Hepatocyte (in vitro differentiated cells): ENCODE results near the gene C11orf65. TPM values are rescaled to one million over a fixed set of nuclear protein-coding genes. Genes with fewer than 3 reads are reported as not detected.
A peak's percentile ranks its signal among the peaks of the same experiment; 100 is the strongest.

ENCODE experiments used
- DNase-seq: peaks from one replicate; pipeline ENCODE4 v3.0.0-alpha.2; 2016; ENCODE audit warnings: low spot score
- H2AFZ ChIP-seq: fragments of 200-600 bp; sonication (generic); 2 replicates; pipeline ENCODE4 v1.6.0; 2016; ENCODE audit warnings: antibody characterized with exemption, mild to moderate bottlenecking
- H3K27ac ChIP-seq: fragments of 200-600 bp; sonication (generic); 2 replicates; pipeline ENCODE4 v1.5.1; 2016; ENCODE audit warnings: mild to moderate bottlenecking
- H3K27me3 ChIP-seq: fragments of 200-600 bp; sonication (generic); 2 replicates; pipeline ENCODE4 v1.6.1; 2016
- H3K36me3 ChIP-seq: fragments of 200-600 bp; sonication (generic); replicated peaks from 2 replicates; pipeline ENCODE4 v1.5.1; 2016; ENCODE audit warnings: low read depth; ENCODE audit not compliant: insufficient read depth
- H3K4me1 ChIP-seq: fragments of 200-600 bp; sonication (generic); 2 replicates; pipeline ENCODE4 v1.5.1; 2016; ENCODE audit warnings: mild to moderate bottlenecking, moderate library complexity; ENCODE audit not compliant: insufficient read depth
- H3K4me2 ChIP-seq: fragments of 200-600 bp; sonication (generic); 2 replicates; pipeline ENCODE4 v1.6.0; 2016
- H3K4me3 ChIP-seq: fragments of 200-600 bp; sonication (generic); 2 replicates; pipeline ENCODE4 v1.5.1; 2016; ENCODE audit warnings: mild to moderate bottlenecking
- H3K79me2 ChIP-seq: fragments of 200-600 bp; sonication (generic); 2 replicates; pipeline ENCODE4 v1.6.0; 2017; ENCODE audit warnings: mild to moderate bottlenecking
- H3K9me2 ChIP-seq: fragments of 200-600 bp; sonication (generic); replicated peaks from 2 replicates; pipeline ENCODE4 v1.6.0; 2017; ENCODE audit warnings: mild to moderate bottlenecking; ENCODE audit not compliant: insufficient read depth
- H3K9me3 ChIP-seq: fragments of 200-600 bp; sonication (generic); 2 replicates; pipeline ENCODE4 v1.5.1; 2016; ENCODE audit warnings: low read depth, mild to moderate bottlenecking
- H4K20me1 ChIP-seq: fragments of 200-600 bp; sonication (generic); 2 replicates; pipeline ENCODE4 v1.6.0; 2016; ENCODE audit warnings: mild to moderate bottlenecking; ENCODE audit not compliant: insufficient read depth, poor library complexity, severe bottlenecking
- CTCF ChIP-seq: fragments of 200-600 bp; sonication (generic); IDR thresholded peaks from 2 replicates; pipeline ENCODE4 v1.5.1; 2016; ENCODE audit warnings: antibody characterized with exemption, mild to moderate bottlenecking; ENCODE audit not compliant: poor library complexity
- EZH2 ChIP-seq: fragments of 200-600 bp; sonication (generic); IDR thresholded peaks from 2 replicates; pipeline ENCODE4 v1.6.1; 2016; ENCODE audit warnings: antibody characterized with exemption, mild to moderate bottlenecking, borderline replicate concordance
- EZH2phosphoT487 ChIP-seq: fragments of 200-600 bp; sonication (generic); IDR thresholded peaks from one replicate; pipeline ENCODE4 v1.6.1; 2018; ENCODE audit warnings: antibody characterized with exemption, mild to moderate bottlenecking, low read depth, moderate library complexity; ENCODE audit not compliant: unreplicated experiment, severe bottlenecking
- WGBS: methylation state at CpG from one replicate; pipeline ENCODE4 v1.1.6; 2016; ENCODE audit warnings: low lambda C conversion rate; ENCODE audit errors: missing lambda C conversion rate; 5-methylcytosine and 5-hydroxymethylcytosine counted together
- polyA plus RNA-seq: library from polyadenylated mRNA; unstranded; fragments of >200 nt; fragmentation: Nextera tagmentation; extraction: Ambion mirVana; gene quantifications from 2 replicates; pipeline ENCODE4 v1.2.1, GENCODE V29; 2016
- total RNA-seq: library from RNA; depleted of rRNA; stranded (reverse); fragments of >200 nt; gene quantifications from 2 replicates; pipeline ENCODE4 v1.2.3, GENCODE V29; 2014

The C11orf65 gene
- total and polyA plus RNA-seq, 2 experiments from 2014 or later, result 0.34 to 0.50 TPM

GRCh38 chr11:108340973-108341372 is 126.4 kb downstream of the C11orf65 start:
- Histone ChIP-seq H3K79me2 (no peaks in the 10 kb centered on the region), H3K36me3 (no peaks in the 10 kb centered on the region), H3K27ac (no peak overlapping the region), H3K9me2 (no peaks in the 10 kb centered on the region), H3K4me1 (no peaks in the 10 kb centered on the region), H3K4me3 (no peak overlapping the region), H3K27me3 (no peaks in the 10 kb centered on the region), H2AFZ (no peak overlapping the region), H3K4me2 (no peak overlapping the region), H3K9me3 (no peaks in the 10 kb centered on the region), H4K20me1 (no peaks in the 10 kb centered on the region)
- TF ChIP-seq CTCF (no peak), EZH2phosphoT487 (peak; percentile 74), EZH2 (no peak)
- DNase-seq, result peak; percentile 74
- 50% methylated on average over 1 of the region's 1 CpG for WGBS

- Histone ChIP-seq H4K20me1 (no peaks in the 10 kb centered on the region), H2AFZ (no peak overlapping the region), H3K4me2 (no peak overlapping the region), H3K9me3 (no peaks in the 10 kb centered on the region), H3K36me3 (no peaks in the 10 kb centered on the region), H3K27ac (no peak overlapping the region), H3K79me2 (no peaks in the 10 kb centered on the region), H3K4me3 (no peak overlapping the region), H3K4me1 (no peaks in the 10 kb centered on the region), H3K9me2 (no peaks in the 10 kb centered on the region), H3K27me3 (no peaks in the 10 kb centered on the region)
- 96% methylated on average over 2 of the region's 2 CpGs for WGBS
- TF ChIP-seq CTCF, result no peak
- TF ChIP-seq EZH2, result no peak
- no peak for TF ChIP-seq EZH2phosphoT487
- no peak for DNase-seq
Measured at GRCh38 chr11:108338750-108339149, 128.6 kb downstream of the C11orf65 start.

- TF ChIP-seq EZH2, result no peak
- no peak for TF ChIP-seq CTCF
- TF ChIP-seq EZH2phosphoT487, result no peak
- Histone ChIP-seq H3K27ac (no peak overlapping the region), H3K4me1 (no peaks in the 10 kb centered on the region), H4K20me1 (no peaks in the 10 kb centered on the region), H3K36me3 (no peaks in the 10 kb centered on the region), H3K9me2 (no peaks in the 10 kb centered on the region), H3K79me2 (no peaks in the 10 kb centered on the region), H3K27me3 (no peaks in the 10 kb centered on the region), H2AFZ (no peak overlapping the region), H3K9me3 (no peaks in the 10 kb centered on the region), H3K4me3 (no peak overlapping the region), H3K4me2 (no peak overlapping the region)
- WGBS, result 77% methylated on average over 2 of the region's 2 CpGs
- DNase-seq, result no peak
Measured at GRCh38 chr11:108333403-108333899, 133.9 kb downstream of the C11orf65 start.

Other genes with a start within 250 kb of the C11orf65 start
- gene NPAT, start 244.9 kb downstream of the C11orf65 start, total RNA-seq, result 12.0 and 14.3 TPM in 2 replicates
- 2.9 and 3.7 TPM in 2 replicates for gene NPAT, start 244.9 kb downstream of the C11orf65 start, polyA plus RNA-seq
- 43.0 and 47.3 TPM in 2 replicates for gene ATM, start 244.5 kb downstream of the C11orf65 start, total RNA-seq
- 7.5 and 7.6 TPM in 2 replicates for gene ATM, start 244.5 kb downstream of the C11orf65 start, polyA plus RNA-seq
- 26.8 and 30.6 TPM in 2 replicates for gene POGLUT3, start 30.9 kb upstream of the C11orf65 start, total RNA-seq
- gene POGLUT3, start 30.9 kb upstream of the C11orf65 start, polyA plus RNA-seq, result 17.4 and 20.4 TPM in 2 replicates
- gene EXPH5, start 126.2 kb upstream of the C11orf65 start, total RNA-seq, result 3.6 and 4.5 TPM in 2 replicates
- gene EXPH5, start 126.2 kb upstream of the C11orf65 start, polyA plus RNA-seq, result 1.8 and 2.0 TPM in 2 replicates
- gene DDX10, start 197.5 kb upstream of the C11orf65 start, total RNA-seq, result 13.9 and 17.2 TPM in 2 replicates
- gene DDX10, start 197.5 kb upstream of the C11orf65 start, polyA plus RNA-seq, result 9.6 and 14.5 TPM in 2 replicates